Measurements from ENCODE around the gene NEDD4. TPM values are rescaled to one million over a fixed set of nuclear protein-coding genes. Genes with fewer than 3 reads are reported as not detected.
"Not testable (repeated sequence)": the region's sequence is repeated elsewhere in the genome, so short reads cannot be mapped to it uniquely, and the experiment has no call there.

The NEDD4 gene
- total RNA-seq, 1 donor from 2014 or later, result 24.1 TPM

DNA sequence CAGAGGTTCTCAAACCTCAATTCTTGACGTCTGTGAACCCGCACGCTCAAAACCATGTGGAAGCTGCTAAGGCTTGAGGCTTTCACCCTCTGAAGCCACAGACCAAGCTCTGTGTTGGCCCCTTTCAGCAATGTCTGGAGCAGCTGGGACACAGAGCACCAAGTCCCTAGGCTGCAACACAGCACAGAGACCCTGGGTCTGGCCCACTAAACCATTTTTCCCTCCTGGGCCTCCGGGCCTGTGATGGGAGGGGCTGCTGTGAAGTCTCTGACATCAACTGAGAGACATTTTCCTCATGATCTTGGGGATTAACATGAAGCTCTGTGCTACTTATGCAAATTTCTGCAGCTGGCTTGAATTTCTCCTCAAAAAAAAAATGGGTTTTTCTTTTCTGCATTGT is 21.3 kb upstream of the NEDD4 start:
- no peak overlapping the region for H3K4me3 Mint-ChIP-seq (ENCODE audit: unreplicated experiment)
- TF ChIP-seq, protein P1, sequence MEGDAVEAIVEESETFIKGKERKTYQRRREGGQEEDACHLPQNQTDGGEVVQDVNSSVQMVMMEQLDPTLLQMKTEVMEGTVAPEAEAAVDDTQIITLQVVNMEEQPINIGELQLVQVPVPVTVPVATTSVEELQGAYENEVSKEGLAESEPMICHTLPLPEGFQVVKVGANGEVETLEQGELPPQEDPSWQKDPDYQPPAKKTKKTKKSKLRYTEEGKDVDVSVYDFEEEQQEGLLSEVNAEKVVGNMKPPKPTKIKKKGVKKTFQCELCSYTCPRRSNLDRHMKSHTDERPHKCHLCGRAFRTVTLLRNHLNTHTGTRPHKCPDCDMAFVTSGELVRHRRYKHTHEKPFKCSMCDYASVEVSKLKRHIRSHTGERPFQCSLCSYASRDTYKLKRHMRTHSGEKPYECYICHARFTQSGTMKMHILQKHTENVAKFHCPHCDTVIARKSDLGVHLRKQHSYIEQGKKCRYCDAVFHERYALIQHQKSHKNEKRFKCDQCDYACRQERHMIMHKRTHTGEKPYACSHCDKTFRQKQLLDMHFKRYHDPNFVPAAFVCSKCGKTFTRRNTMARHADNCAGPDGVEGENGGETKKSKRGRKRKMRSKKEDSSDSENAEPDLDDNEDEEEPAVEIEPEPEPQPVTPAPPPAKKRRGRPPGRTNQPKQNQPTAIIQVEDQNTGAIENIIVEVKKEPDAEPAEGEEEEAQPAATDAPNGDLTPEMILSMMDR (IDR thresholded peaks at IDR 0.05), result no peak
- H3K36me3 Mint-ChIP-seq (ENCODE audit: unreplicated experiment), result peaks cover 2% of the 10 kb centered on the region
- H3K27me3 Mint-ChIP-seq (ENCODE audit: unreplicated experiment), result peaks cover 3% of the 10 kb centered on the region
- no peaks in the 10 kb centered on the region for H3K9me3 Mint-ChIP-seq (ENCODE audit: unreplicated experiment)
- no peaks in the 10 kb centered on the region for H3K4me1 Mint-ChIP-seq (ENCODE audit: unreplicated experiment)
- H3K27ac Mint-ChIP-seq (ENCODE audit: unreplicated experiment), result no peak overlapping the region
- no peak for DNase-seq (ENCODE audit: extremely low spot score, unreplicated experiment)

DNA sequence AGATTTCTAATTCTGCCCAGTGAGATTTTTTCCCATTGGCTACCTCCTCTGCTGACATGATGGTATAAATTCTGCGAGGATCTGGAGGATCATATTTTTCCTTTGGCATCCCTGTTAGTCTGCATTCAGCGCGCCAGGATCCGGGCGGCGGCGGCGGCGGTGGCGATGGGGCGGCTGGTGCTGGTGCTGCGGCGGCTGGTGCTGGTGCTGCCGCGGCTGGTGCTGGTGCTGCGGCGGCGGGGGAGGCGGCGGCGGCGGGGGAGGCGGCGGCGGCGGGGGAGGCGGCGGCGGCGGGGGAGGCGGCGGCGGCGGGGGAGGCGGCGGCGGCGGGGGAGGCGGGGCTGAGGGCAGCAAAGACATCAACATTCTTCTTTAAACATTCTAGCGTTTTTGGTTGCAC is 13.6 kb upstream of the NEDD4 start:
- H3K36me3 Mint-ChIP-seq (ENCODE audit: unreplicated experiment); H3K27me3 Mint-ChIP-seq (ENCODE audit: unreplicated experiment); H3K4me1 Mint-ChIP-seq (ENCODE audit: unreplicated experiment); DNase-seq (ENCODE audit: extremely low spot score, unreplicated experiment); H3K27ac Mint-ChIP-seq (ENCODE audit: unreplicated experiment); H3K9me3 Mint-ChIP-seq (ENCODE audit: unreplicated experiment): not testable (repeated sequence)
- H3K4me3 Mint-ChIP-seq (ENCODE audit: unreplicated experiment), result peak overlapping the region; percentile 72

DNA sequence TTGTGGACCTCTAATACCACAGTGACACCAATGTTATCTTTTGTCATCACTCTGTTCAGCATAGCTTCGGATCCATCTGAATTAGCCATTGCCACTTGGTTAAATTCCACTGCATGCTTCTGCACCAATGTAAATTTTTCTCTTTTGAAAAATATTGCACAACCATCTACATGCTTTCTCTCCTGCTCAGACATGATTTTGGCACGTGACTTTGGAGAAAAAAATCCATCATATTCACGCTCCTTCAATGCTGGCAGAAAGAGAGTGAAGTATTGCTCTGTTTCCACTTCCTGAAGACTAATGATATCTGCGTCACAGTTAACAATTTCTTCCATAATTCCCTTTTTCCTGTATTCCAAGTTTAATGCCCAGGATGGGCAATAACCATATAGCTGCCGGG is 13.0 kb upstream of the NEDD4 start:
- H3K27ac Mint-ChIP-seq (ENCODE audit: unreplicated experiment); H3K9me3 Mint-ChIP-seq (ENCODE audit: unreplicated experiment); H3K36me3 Mint-ChIP-seq (ENCODE audit: unreplicated experiment); DNase-seq (ENCODE audit: extremely low spot score, unreplicated experiment); H3K27me3 Mint-ChIP-seq (ENCODE audit: unreplicated experiment); H3K4me1 Mint-ChIP-seq (ENCODE audit: unreplicated experiment): not testable (repeated sequence)
- peak overlapping the region; percentile 72 for H3K4me3 Mint-ChIP-seq (ENCODE audit: unreplicated experiment)

DNA sequence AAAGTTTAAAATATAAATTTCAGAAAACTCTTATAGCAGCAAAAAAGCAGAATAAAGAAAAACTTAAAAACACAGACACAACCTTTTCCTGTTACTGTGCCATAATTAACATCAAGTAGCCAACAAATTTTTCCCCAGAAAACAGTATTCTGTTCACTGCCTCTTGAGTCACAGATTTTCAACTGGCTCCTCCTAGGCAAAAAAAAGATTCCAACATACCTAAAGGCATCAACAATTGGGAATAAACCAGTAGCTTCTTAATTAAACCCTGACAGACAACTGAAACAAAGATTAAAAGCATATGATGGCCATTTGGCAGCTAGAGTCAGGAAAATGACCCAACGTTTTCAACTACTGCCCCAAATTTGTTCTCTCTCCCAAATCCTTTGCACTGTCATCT is 10.9 kb upstream of the NEDD4 start:
- H3K4me1 Mint-ChIP-seq (ENCODE audit: unreplicated experiment); H3K4me3 Mint-ChIP-seq (ENCODE audit: unreplicated experiment); H3K36me3 Mint-ChIP-seq (ENCODE audit: unreplicated experiment); DNase-seq (ENCODE audit: extremely low spot score, unreplicated experiment); H3K9me3 Mint-ChIP-seq (ENCODE audit: unreplicated experiment); H3K27me3 Mint-ChIP-seq (ENCODE audit: unreplicated experiment); H3K27ac Mint-ChIP-seq (ENCODE audit: unreplicated experiment): not testable (repeated sequence)

DNA sequence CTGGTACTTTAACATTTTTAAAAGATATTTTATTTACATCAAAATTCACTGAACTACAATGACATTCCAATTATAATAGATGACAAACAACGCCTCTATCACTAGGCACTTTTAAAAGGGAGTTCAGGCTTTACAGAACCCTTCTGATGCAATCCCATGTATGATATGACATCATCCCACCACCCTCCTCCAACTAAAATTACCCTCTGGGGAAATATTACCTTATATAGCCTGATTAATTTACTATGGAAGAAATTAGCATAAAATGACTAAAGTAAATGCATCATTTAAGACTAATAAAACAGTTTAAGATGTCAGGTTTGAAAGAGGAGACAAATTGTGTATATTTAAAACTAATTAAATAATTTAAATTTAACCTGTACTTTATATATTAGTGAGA is 10.4 kb upstream of the NEDD4 start:
- not testable (repeated sequence) for H3K36me3 Mint-ChIP-seq (ENCODE audit: unreplicated experiment); H3K9me3 Mint-ChIP-seq (ENCODE audit: unreplicated experiment); H3K27ac Mint-ChIP-seq (ENCODE audit: unreplicated experiment); H3K4me3 Mint-ChIP-seq (ENCODE audit: unreplicated experiment); H3K27me3 Mint-ChIP-seq (ENCODE audit: unreplicated experiment); DNase-seq (ENCODE audit: extremely low spot score, unreplicated experiment); H3K4me1 Mint-ChIP-seq (ENCODE audit: unreplicated experiment)

DNA sequence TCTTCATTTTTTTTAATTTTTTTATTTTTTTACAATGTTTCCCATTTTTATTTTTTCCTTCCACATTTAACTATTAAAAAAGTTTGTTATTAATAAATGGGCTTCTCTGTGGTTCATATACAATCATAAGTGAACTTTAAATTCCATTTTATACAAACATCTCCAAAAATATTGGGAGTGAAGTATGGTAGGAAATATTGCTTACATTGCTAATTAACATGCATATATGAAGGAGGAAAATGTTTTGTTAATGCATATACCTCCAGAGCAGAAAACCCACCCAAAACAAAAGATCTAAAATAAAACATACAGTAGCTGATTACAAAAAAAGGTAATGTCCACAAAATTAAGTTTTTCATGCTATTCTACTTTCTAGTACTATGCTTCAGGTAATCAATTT is 9.9 kb upstream of the NEDD4 start:
- not testable (repeated sequence) for H3K4me3 Mint-ChIP-seq (ENCODE audit: unreplicated experiment)

DNA sequence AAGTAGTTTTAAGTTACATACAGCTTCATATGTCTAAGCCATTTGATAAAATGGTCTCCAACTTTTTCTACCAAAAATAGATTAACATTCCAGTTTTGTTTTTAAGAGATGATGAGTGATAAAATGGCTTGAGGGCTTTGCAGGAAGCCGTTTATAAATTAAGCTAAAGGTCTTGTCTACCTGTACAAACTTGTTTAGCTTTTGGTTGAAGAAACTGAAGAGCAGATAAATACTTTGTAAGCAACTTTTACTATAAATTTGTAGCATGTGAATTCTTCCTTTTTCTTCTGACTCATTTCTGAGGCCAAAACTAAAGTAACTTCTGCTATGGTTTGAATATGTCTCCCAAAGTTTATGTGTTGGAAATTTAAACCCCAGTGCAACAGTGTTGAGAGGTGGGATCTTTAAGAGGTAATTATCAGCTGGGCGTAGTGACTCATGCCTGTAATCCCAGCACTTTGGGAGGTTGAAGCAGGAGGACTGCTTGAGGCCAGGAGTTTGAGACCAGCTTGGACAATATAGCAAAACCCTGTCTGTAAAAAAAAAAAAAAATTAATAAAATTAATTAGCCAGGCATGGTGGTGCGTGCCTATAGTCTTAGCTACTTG is 8.2 kb upstream of the NEDD4 start:
- no peak for DNase-seq (ENCODE audit: extremely low spot score, unreplicated experiment)
- Mint-ChIP-seq H3K4me1 (ENCODE audit: unreplicated experiment) (peaks cover 6% of the 10 kb centered on the region), H3K27ac (ENCODE audit: unreplicated experiment) (no peak overlapping the region), H3K36me3 (ENCODE audit: unreplicated experiment) (no peaks in the 10 kb centered on the region), H3K27me3 (ENCODE audit: unreplicated experiment) (no peaks in the 10 kb centered on the region), H3K4me3 (ENCODE audit: unreplicated experiment) (no peak overlapping the region), H3K9me3 (ENCODE audit: unreplicated experiment) (no peaks in the 10 kb centered on the region)
- TF ChIP-seq, protein P1 (IDR thresholded peaks at IDR 0.05), result no peak

More for the DNA sequence above, 9.9 kb upstream of the NEDD4 start:
- DNase-seq (ENCODE audit: extremely low spot score, unreplicated experiment); H3K36me3 Mint-ChIP-seq (ENCODE audit: unreplicated experiment); H3K27ac Mint-ChIP-seq (ENCODE audit: unreplicated experiment); H3K9me3 Mint-ChIP-seq (ENCODE audit: unreplicated experiment); H3K27me3 Mint-ChIP-seq (ENCODE audit: unreplicated experiment): not testable (repeated sequence)
- peaks cover 12% of the 10 kb centered on the region for H3K4me1 Mint-ChIP-seq (ENCODE audit: unreplicated experiment)

All from osteocyte (in vitro differentiated cells).